HTERT RPE-1 (cell line): ENCODE data around the gene ABHD3.
"Not testable (repeated sequence)": the region's sequence is repeated elsewhere in the genome, so short reads cannot be mapped to it uniquely, and the experiment has no call there.

Experiments
- in situ Hi-C: fragments of 300-500 bp; cut with MboI; formaldehyde crosslinking; loops from 4 replicates; pipeline ENCODE4 v1.14.3; 2020; ENCODE audit warnings: low sequenced_read_pairs

The ABHD3 gene

DNA sequence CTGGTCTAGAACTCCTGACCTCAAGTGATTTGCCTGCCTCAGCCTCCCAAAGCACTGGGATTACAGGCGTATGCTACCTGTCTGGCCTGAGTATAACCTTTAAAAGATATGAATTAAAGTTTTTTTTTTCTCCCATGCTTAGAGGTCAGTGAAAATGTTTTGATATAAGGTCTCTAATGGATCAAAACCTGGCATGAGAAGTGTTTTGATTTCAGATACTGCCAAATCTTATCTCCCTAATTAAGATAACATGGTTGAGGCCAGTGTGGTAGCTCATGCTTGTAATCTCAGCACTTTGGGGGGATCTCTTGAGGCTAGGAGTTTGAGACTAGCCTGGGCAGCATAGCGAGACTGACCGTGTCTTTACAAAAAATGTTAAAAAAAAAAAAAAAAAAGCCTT is 51.2 kb downstream of the ABHD3 start:
- in situ Hi-C loops = no loop called here

DNA sequence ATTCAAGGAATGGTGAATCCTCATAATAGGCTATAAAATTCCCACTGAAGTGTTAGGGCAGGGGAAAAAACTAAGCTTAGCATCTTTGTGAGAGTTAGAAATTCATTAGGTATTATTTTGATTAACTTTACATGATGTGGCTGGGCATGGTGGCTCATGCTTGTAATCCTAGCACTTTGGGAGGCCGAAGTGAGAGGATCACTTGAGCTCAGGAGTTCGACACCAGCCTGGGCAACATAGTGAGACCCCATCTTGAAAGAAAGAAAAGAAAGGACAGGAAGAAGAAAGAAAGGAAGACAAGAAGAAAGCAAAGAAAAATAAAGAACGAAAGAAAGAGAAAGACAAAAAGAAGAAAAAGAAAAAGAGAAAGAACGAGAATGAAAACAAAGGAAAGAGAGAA is 52.5 kb downstream of the ABHD3 start:
- in situ Hi-C loops = no loop called here

DNA sequence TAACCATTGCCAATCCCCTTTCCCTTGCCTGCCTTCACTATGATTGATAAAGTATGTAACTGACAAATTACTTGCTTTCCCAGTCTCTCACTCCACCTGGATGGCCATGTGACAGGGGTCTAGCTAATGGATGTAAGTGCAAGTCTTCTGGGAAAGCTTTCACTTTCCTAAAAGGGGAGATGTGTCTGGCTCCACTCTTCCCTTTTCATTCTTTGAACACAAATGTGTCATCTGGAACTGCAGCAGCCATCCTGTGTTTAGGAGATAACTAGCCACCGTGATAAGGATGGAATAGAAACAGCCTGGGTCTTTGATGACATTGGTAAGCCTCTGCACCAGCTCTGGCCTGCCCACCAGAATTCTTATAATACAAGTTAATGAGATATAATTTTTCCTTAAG is 54.3 kb downstream of the ABHD3 start:
- in situ Hi-C loops = no loop called here

DNA sequence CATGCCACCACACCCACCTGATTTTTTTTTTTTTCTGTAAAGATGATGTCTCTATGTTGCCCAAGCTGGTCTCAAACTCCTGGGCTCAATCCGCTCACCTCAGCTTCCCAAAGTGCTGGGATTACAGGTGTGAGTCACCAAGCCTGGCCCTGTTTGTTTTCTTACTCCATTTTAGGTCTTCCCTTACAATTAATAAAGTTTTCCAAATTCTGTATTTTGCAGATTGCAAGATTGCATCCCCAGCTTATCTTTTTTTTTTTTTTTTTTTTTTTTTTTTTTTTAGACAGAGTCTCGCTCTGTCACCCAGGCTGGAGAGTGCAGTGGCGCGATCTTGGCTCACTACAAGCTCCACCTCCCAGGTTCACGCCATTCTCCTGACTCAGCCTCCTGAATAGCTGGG is 64.2 kb downstream of the ABHD3 start:
- in situ Hi-C loops = not testable (repeated sequence)

DNA sequence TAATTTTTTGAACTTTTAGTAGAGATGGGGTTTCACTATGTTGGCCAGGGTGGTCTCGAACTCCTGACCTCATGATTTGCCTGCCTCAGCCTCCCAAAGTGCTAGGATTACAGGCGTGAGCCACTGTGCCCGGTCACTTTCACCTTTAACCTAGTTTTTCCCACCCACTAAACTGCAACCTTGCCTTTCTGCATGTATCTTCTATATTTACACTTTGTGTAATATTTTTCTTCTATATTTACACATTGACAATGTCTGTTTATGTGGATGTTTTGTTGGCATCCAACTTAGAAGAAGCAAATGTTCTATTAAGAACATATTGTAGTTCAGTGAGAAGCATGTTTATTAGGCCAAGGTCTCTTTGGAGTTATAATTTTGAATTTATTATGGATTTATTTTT is 65.8 kb downstream of the ABHD3 start:
- in situ Hi-C loops = no loop called here

DNA sequence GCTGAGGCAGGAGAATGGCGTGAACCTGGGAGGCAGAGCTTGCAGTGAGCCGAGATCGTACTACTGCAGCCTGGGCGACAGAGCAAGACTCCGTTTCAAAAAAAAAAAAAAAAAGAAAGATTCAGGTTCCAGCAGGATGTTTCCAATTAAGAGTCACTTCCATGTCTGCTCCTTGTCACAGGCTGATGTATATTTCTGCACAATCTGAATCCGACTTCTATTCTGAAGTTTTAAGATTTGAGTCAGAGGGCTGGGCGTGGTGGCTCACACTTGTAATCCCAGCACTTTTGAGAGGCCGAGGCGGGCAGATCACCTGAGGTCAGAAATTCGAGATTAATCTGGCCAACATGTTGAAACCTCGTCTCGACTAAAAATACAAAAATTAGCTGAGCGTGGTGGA is 67.8 kb downstream of the ABHD3 start:
- in situ Hi-C loops = no loop called here

DNA sequence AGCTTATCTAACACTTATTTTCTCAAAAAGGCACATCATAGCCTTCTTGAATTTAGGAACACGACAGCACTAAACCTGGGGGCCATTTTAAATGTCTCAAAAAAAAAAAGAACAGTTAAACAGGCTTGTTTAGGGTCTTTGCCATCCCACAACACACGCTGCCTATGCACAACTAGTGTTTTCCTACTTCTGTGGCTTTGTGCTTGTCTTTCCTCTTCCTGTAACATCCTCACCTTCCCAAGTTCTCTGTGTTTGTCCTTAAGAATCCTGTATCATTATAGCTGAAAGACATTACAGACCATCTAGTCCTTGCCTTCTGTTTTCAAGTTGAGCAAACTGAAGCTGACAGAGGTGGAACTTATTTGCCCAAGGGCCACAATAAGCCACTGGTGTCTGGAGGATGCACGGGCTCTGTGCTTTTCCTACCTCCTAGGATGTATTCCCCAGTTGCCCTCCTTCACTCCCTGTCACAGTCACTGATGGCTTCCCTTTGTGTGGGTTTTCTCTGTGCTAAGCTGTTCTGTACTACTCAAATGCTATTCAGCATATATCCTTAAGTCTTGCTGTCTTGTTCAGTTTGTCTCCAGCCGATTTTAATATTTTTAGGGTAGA is 69.9 kb downstream of the ABHD3 start:
- in situ Hi-C loops = no loop called here

DNA sequence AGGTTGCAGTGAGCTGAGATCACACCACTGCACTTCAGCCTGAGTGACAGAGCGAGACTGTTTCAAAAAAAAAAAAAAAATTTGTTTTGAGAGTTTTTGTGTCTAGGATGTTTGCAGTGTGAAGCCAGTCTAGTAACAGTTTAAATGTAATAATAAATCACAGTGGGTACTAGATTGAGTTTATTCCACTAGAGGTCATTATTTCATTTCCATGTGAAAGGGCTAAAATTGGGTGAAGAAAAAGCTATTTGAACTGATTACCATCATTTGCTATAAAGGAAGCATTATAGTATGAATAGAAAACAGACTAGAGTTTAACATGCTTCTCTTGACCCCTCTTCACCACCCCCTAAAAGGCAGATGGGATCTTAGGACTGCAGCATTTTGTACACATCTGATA is 72.2 kb downstream of the ABHD3 start:
- in situ Hi-C loops = no loop called here

DNA sequence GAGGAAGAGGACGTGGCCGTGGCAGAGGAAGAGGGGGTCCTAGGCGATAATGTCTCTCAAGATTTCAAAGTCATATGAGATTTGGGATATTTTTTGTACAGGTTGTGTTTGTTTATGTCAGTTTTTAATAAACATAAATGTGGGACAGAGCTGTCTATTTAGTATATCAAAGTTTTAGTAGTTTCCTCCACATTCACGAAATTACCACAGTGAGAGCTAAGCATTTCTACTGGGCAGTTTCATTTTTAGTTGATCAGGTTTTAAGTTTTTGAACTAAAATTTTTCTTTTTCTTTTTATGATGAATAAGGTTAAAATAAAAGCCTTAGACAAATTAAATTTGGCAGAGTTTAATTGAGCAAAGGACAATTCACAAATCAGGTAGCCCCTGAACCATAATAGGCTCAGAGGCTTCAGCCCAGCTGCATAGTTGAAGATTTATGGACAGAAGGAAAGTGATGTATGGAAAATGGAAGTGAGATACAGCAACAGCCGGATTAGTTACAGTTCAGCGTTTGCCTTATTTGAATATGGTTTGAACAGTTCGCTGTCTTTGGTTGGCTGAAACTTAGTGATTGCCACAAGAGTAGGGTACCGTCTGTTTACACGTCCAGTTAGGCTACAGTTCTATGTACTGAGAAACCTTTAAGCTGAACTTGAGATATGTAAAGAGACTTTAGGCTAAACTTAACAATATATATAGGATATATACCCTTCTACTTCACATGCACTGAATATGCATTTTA is 75.3 kb downstream of the ABHD3 start:
- in situ Hi-C loops = no loop called here

DNA sequence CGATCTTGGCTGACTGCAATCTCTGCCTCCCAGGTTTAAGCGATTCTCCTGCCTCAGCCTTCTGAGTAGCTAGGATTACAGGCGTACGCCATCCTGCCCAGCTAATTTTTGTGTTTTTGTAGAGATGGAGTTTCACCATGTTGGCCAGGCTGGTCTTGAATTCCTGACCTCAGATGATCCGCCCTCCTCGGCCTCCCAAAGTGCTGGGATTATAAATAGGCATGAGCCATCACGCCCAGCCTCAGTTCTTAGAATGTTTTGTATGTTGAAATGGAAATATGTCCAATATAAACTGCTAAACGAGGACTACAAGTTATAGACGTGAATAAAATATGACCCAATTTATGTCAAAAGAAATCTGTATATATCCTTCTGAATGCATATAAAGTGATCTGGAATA is 82.9 kb downstream of the ABHD3 start:
- in situ Hi-C loops = not testable (repeated sequence)

DNA sequence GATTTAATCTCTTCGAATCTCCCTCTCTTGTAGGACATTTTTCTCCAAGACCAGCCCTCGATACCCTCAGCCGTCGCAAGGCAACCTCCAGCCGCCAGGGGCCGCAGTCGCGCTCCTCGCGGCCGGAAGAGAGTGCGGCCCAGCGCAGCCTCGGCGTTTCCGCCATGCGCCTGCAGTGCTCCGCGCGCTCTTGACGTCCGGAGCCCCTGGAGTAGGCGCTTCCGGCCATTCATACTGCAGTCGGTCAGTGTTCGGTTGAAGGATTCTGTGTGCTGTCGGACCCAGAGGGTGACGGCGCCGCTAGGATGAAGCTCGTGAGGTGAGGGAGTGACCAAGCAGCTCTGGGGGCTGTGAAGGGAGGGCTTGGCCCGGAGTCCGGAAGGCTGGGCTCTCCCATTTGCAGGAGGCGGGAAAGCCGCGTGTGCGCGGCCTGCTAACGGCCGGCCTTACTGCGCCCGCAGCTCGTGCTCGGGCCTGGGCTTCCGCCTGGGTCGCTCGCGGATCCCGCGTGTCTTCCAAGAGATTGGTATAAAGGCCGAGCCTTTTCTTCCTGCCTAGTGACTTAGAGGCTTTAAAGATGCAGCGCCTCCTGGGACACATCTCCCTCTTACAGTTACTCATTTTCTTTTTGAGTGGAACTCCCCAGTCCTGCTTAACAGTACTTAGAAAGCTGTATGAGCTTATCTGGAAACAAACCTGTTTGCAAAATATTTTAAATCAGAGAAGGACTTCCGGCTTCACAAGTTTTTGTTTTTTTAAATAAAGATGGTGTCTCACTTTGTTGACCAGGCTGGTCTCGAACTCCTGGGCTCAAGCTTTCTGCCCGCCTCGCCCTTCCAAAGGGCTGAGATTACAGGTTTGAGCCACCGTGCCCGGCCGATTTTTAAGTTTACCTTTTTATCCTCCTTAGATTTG is 92.2 kb downstream of the ABHD3 start, which contains the start of gene SNRPD1:
Gene SNRPD1 (plus strand): TSS at position 190 of the 915 bp plus-strand sequence. CDS start 116 bp downstream, at position 306.
- in situ Hi-C loops = no loop called here

DNA sequence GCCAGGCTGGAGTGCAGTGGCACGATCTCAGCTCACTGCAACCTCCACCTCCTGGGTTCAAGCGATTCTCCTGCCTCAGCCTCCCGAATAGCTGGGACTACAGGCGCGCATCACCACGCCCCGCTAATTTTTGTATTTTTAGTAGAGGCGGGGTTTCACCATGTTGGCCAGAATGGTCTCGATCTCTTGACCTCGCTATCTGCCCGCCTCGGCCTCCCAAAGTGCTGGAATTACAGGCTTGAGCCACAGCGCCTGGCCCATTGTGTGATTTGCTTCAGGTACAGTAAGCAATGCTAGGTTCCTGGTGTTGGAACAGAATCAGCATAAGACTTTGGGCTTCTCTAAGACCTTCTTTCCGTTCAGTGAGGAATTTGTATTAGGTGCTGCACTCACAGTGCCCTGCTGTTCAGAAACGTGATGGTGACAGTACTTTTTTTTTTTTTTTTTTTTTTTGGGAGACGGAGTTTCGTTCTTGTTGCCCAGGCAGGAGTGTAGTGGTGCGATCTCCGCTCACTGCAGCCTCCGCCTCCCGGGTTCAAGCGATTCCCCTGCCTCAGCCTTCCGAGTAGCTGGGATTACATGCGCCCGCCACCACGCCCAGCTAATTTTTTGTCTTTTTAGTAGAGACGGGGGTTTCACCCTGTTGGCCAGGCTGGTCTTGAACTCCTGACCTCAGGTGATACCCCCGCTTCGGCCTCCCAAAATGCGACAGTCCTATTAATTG is 93.0 kb downstream of the ABHD3 start:
- in situ Hi-C loops = not testable (repeated sequence)

DNA sequence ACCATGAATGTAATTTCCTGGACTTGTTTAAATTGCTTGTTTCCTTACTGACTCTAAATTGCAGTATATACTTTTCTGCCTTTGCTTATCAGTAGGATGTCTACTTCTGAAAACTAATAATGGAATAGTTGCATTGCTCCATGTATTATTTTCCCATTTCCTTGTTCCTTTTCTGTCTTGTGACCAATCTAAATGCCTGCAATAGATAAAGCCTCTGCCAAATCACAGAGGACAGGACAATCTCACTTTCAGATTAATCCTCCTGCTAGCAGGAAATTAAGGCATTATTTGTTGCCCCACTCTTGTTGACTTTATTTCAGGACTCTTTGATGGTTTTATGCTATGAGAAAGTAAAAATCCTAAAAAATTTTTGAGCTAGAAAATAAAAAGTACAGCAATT is 99.4 kb downstream of the ABHD3 start:
- in situ Hi-C loops = no loop called here

DNA sequence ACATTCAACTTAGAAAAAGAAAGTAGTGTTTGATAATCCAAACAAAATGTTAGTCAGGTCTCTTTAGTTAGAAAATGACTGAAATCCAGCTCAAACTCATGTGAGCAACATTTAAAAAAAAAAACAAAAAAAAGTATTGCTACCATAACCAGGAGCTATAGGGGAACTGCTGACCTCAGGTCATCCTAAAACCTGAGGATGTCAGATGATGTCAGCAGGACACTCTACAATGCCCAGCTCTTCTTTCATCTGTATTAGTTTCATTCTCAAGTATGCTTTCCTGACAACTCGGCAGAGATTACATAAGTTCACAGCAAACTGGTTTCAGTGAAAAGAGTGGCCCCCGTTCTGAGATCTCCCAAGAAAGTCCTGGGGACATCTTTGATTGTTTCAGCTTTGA is 99.9 kb downstream of the ABHD3 start:
- in situ Hi-C loops = no loop called here

DNA sequence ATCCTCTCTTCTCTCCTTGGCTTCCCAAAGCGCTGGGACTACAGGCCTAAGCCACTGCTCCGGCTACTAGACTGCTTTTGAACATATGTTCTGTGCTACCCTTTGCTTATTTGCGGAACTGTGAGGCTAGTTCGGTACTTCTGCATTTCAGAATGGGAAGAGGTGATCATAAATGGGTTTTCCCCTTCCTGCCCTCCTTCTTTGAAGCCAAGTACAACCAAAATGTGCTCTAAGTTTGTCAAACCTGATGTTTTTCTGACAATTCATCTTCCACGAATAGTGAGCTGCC is 102.3 kb downstream of the ABHD3 start:
- in situ Hi-C loops = no loop called here
